IMR-90 (cell line): ENCODE results near the gene KLHL40. TPM values are rescaled to one million over a fixed set of nuclear protein-coding genes. Genes with fewer than 3 reads are reported as not detected.

ENCODE experiments used
- ATAC-seq: fragments of 200-7000 bp; cut with Tn5 transposase; 2 replicates; pipeline ENCODE4 v1.9.1; 2020; ENCODE audit warnings: low read depth, mild to moderate bottlenecking, moderate library complexity
- BruUV-seq: library from RNA; stranded (reverse); fragments of 400-500 nt; replicated peaks from 2 replicates; lab custom pipeline; 2021; lab: Mats Ljungman, UMichigan
- CTCF ChIA-PET: fragments of 300-600 bp; formaldehyde crosslinking; extraction: SDS; loops from one replicate; lab custom pipeline; 2021; ENCODE audit warnings: antibody characterized with exemption; lab: Yijun Ruan, JAX
- POLR2A ChIA-PET: fragments of 300-600 bp; sonication (Branson Sonifier 250); formaldehyde crosslinking; loops from one replicate; lab custom pipeline; 2022; ENCODE audit warnings: antibody characterized with exemption; ENCODE audit not compliant: unreplicated experiment; lab: Charles Lee
- DNase-seq: peaks from one replicate; pipeline ENCODE4 v3.0.0; 2013
- H2AFZ ChIP-seq: replicated peaks from 2 replicates; pipeline ENCODE3; 2013; ENCODE audit warnings: low read length, mild to moderate bottlenecking; ENCODE audit not compliant: poor library complexity
- H2AK5ac ChIP-seq: 2 replicates; pipeline ENCODE4 v1.6.1; 2013; ENCODE audit warnings: low read depth, low read length, inconsistent platforms
- H2AK9ac ChIP-seq: replicated peaks from 2 replicates; pipeline ENCODE3; 2013; ENCODE audit warnings: mild to moderate bottlenecking, low read depth, low read length, moderate library complexity; ENCODE audit not compliant: poor library complexity
- H2BK120ac ChIP-seq: 2 replicates; pipeline ENCODE4 v1.6.1; 2013; ENCODE audit warnings: low read depth, low read length, inconsistent platforms
- H2BK15ac ChIP-seq: 3 replicates; pipeline ENCODE4 v1.6.1; 2013; ENCODE audit warnings: low read depth, low read length, inconsistent platforms
- H2BK20ac ChIP-seq: 2 replicates; pipeline ENCODE4 v1.6.1; 2013; ENCODE audit warnings: low read depth, mild to moderate bottlenecking, inconsistent platforms, low read length, moderate library complexity
- H2BK5ac ChIP-seq: 2 replicates; pipeline ENCODE4 v1.6.1; 2013; ENCODE audit warnings: mild to moderate bottlenecking, low read depth, low read length, inconsistent platforms; ENCODE audit not compliant: poor library complexity, severe bottlenecking
- H3K14ac ChIP-seq: replicated peaks from 2 replicates; pipeline ENCODE4 v1.6.1; 2013; ENCODE audit warnings: low read depth, low read length, inconsistent platforms
- H3K18ac ChIP-seq: 2 replicates; pipeline ENCODE4 v1.6.1; 2013; ENCODE audit warnings: low read depth, low read length, control low read depth
- H3K23ac ChIP-seq: 2 replicates; pipeline ENCODE4 v1.6.1; 2013; ENCODE audit warnings: low read depth, low read length, inconsistent platforms
- H3K27ac ChIP-seq: 2 replicates; pipeline ENCODE4 v1.5.1; 2013; ENCODE audit warnings: mild to moderate bottlenecking, control low read depth, low read length; ENCODE audit not compliant: insufficient read depth
- H3K27me3 ChIP-seq: 2 replicates; pipeline ENCODE4 v1.6.1; 2013; ENCODE audit warnings: low read length; ENCODE audit not compliant: control insufficient read depth, insufficient read depth
- H3K36me3 ChIP-seq: 2 replicates; pipeline ENCODE4 v1.6.1; 2013; ENCODE audit warnings: low read length, mixed read lengths; ENCODE audit not compliant: control insufficient read depth, insufficient read depth
- H3K4ac ChIP-seq: 2 replicates; pipeline ENCODE4 v1.6.1; 2013; ENCODE audit warnings: low read depth, low read length, inconsistent platforms
- H3K4me1 ChIP-seq: 2 replicates; pipeline ENCODE4 v1.6.1; 2013; ENCODE audit warnings: low read length, mixed read lengths; ENCODE audit not compliant: control insufficient read depth, insufficient read depth
- H3K4me2 ChIP-seq: 2 replicates; pipeline ENCODE4 v1.6.1; 2013; ENCODE audit warnings: low read depth, mild to moderate bottlenecking, control low read depth, low read length, moderate library complexity
- H3K4me3 ChIP-seq: 2 replicates; pipeline ENCODE4 v1.5.1; 2013; ENCODE audit warnings: low read depth, mild to moderate bottlenecking, control low read depth, low read length, moderate library complexity; ENCODE audit not compliant: insufficient read depth
- H3K56ac ChIP-seq: 2 replicates; pipeline ENCODE4 v1.6.1; 2013; ENCODE audit warnings: low read length, inconsistent platforms; ENCODE audit not compliant: insufficient read depth; ENCODE audit errors: extremely low read depth
- H3K79me1 ChIP-seq, 2 experiments: 2 replicates each; pipeline ENCODE4 v1.6.1; 2013; ENCODE audit warnings: low read length in 2 of 2, inconsistent platforms in 1 of 2, low read depth in 1 of 2
- H3K9ac ChIP-seq: 2 replicates; pipeline ENCODE4 v1.6.1; 2013; ENCODE audit warnings: low read depth, low read length, control low read depth
- H3K9me1 ChIP-seq: 2 replicates; pipeline ENCODE4 v1.6.1; 2013; ENCODE audit warnings: low read length, inconsistent platforms; ENCODE audit not compliant: insufficient read depth
- H3K9me3 ChIP-seq: 2 replicates; pipeline ENCODE4 v1.6.1; 2013; ENCODE audit warnings: low read length; ENCODE audit not compliant: control insufficient read depth, insufficient read depth
- H4K20me1 ChIP-seq: 2 replicates; pipeline ENCODE4 v1.6.1; 2013; ENCODE audit warnings: low read length, inconsistent platforms; ENCODE audit not compliant: insufficient read depth
- H4K5ac ChIP-seq: 2 replicates; pipeline ENCODE4 v1.6.1; 2013; ENCODE audit warnings: mild to moderate bottlenecking, low read depth, low read length, control low read depth
- H4K8ac ChIP-seq, 2 experiments: 2 replicates each; pipeline ENCODE4 v1.6.1; 2013; ENCODE audit warnings: low read depth in 2 of 2, low read length in 2 of 2, control low read depth in 1 of 2, inconsistent platforms in 1 of 2
- H4K91ac ChIP-seq: 2 replicates; pipeline ENCODE4 v1.6.1; 2013; ENCODE audit warnings: low read depth, low read length, inconsistent platforms; ENCODE audit not compliant: insufficient read depth
- BHLHE40 ChIP-seq: fragments of 150-350 bp; IDR thresholded peaks from 2 replicates; pipeline ENCODE4 v1.6.1; 2016; ENCODE audit warnings: mild to moderate bottlenecking, low read depth, low read length
- CEBPB ChIP-seq: IDR thresholded peaks from 2 replicates; pipeline ENCODE4 v1.6.1; 2012; ENCODE audit warnings: low read depth, low read length, improper control_type of control experiment
- CHD1 ChIP-seq: IDR thresholded peaks from 2 replicates; pipeline ENCODE4 v1.6.1; 2012; ENCODE audit warnings: low read depth, low read length, improper control_type of control experiment
- FOS ChIP-seq: fragments of 150-350 bp; IDR thresholded peaks from 2 replicates; pipeline ENCODE4 v1.6.1; 2016; ENCODE audit warnings: low read depth, low read length
- MAFK ChIP-seq: IDR thresholded peaks from 2 replicates; pipeline ENCODE4 v1.6.1; 2012; ENCODE audit warnings: low read depth, low read length, improper control_type of control experiment
- MAZ ChIP-seq: IDR thresholded peaks from 2 replicates; pipeline ENCODE4 v1.6.1; 2012; ENCODE audit warnings: low read depth, mild to moderate bottlenecking, low read length, improper control_type of control experiment, moderate library complexity, borderline replicate concordance
- MXI1 ChIP-seq: IDR thresholded peaks from 2 replicates; pipeline ENCODE4 v1.6.1; 2012; ENCODE audit warnings: low read depth, mild to moderate bottlenecking, low read length, moderate library complexity, borderline replicate concordance
- POLR2A ChIP-seq: IDR thresholded peaks from 2 replicates; pipeline ENCODE4 v1.6.1; 2012; ENCODE audit warnings: mild to moderate bottlenecking, low read depth, low read length
- RCOR1 ChIP-seq: IDR thresholded peaks from 2 replicates; pipeline ENCODE4 v1.6.1; 2012; ENCODE audit warnings: mild to moderate bottlenecking, low read length, improper control_type of control experiment; ENCODE audit not compliant: insufficient replicate concordance
- RFX5 ChIP-seq: IDR thresholded peaks from 2 replicates; pipeline ENCODE4 v1.8.0; 2012; ENCODE audit warnings: low read depth, mild to moderate bottlenecking, low read length, moderate library complexity
- SMC3 ChIP-seq: fragments of 150-350 bp; IDR thresholded peaks from 2 replicates; pipeline ENCODE4 v1.6.1; 2016; ENCODE audit warnings: low read depth, mild to moderate bottlenecking, antibody characterized with exemption, low read length, moderate library complexity
- WGBS, 2 experiments: methylation state at CpG; one replicate each; pipeline versions ENCODE4 v1.1.5 to v1.1.7; 2013; ENCODE audit warnings: missing lambda C conversion rate in 2 of 2; ENCODE audit not compliant: insufficient read length in 1 of 2; ENCODE audit errors: extremely low coverage in 2 of 2; 5-methylcytosine and 5-hydroxymethylcytosine counted together
- dilution Hi-C: fragments of 300-500 bp; cut with HindIII; formaldehyde crosslinking; loops from one replicate; pipeline ENCODE4 v1.14.3; 2018; ENCODE audit warnings: low sequenced_read_pairs; ENCODE audit not compliant: unreplicated experiment
- in situ Hi-C: fragments of 300-500 bp; cut with MboI; formaldehyde crosslinking; loops from 3 replicates; pipeline ENCODE4 v1.14.3; 2019; ENCODE audit warnings: low sequenced_read_pairs, inconsistent platforms, mixed read lengths
- intact Hi-C: fragments of 100-400 bp; cut with micrococcal nuclease; formaldehyde crosslinking; loops from 2 replicates; pipeline ENCODE4 v1.10.0; 2022
- polyA plus RNA-seq, 3 experiments: library from polyadenylated mRNA; depleted of rRNA; stranded (reverse); fragments of >200 nt; gene quantifications; 2 replicates each; pipeline ENCODE4 v1.2.3, GENCODE V29; 2012; ENCODE audit warnings: low replicate concordance in 1 of 3
- total RNA-seq: library from RNA; depleted of rRNA; stranded (reverse); fragments of >200 nt; gene quantifications from 2 replicates; pipeline ENCODE4 v1.2.3, GENCODE V29; 2012
- TF ChIP-seq, protein P1 (sequence below): fragments of 150-350 bp; IDR thresholded peaks from 2 replicates; pipeline ENCODE4 v1.6.1; 2017; ENCODE audit warnings: mild to moderate bottlenecking, antibody characterized with exemption, low read length, low read depth
- TF ChIP-seq, protein P2 (sequence below): fragments of 150-350 bp; IDR thresholded peaks from 2 replicates; pipeline ENCODE4 v1.6.1; 2016; ENCODE audit warnings: low read depth, mild to moderate bottlenecking, low read length, moderate library complexity, borderline replicate concordance

KLHL40 gene
- total and polyA plus RNA-seq, 2 of the 4 experiments (the other 2 are of a cell fraction) = not detected

DNA sequence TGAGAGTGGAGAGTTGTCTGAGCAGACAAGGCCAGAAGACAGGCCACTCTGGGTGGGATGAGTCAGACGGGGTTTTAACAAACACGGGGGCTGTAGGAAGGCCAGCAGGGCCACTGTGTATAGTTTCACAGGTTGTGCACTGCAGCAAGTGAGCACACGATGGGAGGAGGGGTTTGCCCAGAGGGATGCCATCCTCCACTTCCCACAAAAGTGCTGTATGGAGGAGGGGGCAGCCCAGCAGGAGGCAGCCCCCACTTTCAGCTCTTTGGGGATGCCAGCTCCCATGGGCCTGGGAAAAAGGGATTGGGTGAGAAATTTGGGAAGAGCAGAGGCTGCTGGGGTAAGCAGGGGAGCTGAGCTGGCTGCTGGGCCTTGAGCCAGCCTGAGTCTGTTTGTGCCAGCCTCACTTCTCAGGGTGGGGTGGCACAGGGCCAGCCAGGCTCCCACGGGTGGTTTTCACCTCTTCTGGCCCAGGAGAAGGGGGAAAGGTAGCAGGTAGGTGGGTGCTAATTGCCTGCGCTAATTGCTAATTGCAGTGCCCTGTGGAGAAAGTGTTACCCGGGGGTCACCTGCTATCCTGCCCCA, 25.1 kb upstream of the KLHL40 start:
- POLR2A ChIA-PET = no interaction called here
- H3K36me3 ChIP-seq = peaks cover 21% of the 10 kb centered on the region; the same call in 1 of the 2 replicates
- CTCF ChIA-PET = no interaction called here
- no peak overlapping the region for H2AK5ac ChIP-seq
- H4K20me1 ChIP-seq = peaks cover 30% of the 10 kb centered on the region
- no peak overlapping the region for H3K4me2 ChIP-seq
- no peak overlapping the region for H3K4ac ChIP-seq
- no peak overlapping the region for H3K27ac ChIP-seq
- H2AK9ac ChIP-seq = no peak overlapping the region
- BruUV-seq = no TSS peak
- DNase-seq (peak; percentile 55), ATAC-seq (peak; percentile 59)
- H3K9me3 ChIP-seq = no peaks in the 10 kb centered on the region
- H3K79me1 ChIP-seq = peaks cover 9 to 41% of the 10 kb centered on the region in 2 experiments
- no peak overlapping the region for H2BK5ac ChIP-seq
- no peak overlapping the region for H3K23ac ChIP-seq
- no peak overlapping the region for H2BK15ac ChIP-seq
- TF ChIP-seq BHLHE40 (0 out of 2 replicates have a peak, but pooled peaks have one; percentile 12), SMC3 (no peak), CEBPB (no peak), MAZ (no peak), MAFK (no peak), FOS (peak; percentile 30; the same call in 1 of the 2 replicates), MXI1 (no peak), RCOR1 (no peak), RFX5 (no peak), POLR2A (no peak), CHD1 (no peak)
- TF ChIP-seq, protein P1, sequence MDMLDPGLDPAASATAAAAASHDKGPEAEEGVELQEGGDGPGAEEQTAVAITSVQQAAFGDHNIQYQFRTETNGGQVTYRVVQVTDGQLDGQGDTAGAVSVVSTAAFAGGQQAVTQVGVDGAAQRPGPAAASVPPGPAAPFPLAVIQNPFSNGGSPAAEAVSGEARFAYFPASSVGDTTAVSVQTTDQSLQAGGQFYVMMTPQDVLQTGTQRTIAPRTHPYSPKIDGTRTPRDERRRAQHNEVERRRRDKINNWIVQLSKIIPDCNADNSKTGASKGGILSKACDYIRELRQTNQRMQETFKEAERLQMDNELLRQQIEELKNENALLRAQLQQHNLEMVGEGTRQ = no peak
- TF ChIP-seq, protein P2, sequence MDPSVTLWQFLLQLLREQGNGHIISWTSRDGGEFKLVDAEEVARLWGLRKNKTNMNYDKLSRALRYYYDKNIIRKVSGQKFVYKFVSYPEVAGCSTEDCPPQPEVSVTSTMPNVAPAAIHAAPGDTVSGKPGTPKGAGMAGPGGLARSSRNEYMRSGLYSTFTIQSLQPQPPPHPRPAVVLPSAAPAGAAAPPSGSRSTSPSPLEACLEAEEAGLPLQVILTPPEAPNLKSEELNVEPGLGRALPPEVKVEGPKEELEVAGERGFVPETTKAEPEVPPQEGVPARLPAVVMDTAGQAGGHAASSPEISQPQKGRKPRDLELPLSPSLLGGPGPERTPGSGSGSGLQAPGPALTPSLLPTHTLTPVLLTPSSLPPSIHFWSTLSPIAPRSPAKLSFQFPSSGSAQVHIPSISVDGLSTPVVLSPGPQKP = no peak
- in situ Hi-C loops (no loop called here), intact Hi-C loops (no loop called here), dilution Hi-C loops (no loop called here)
- H3K14ac ChIP-seq = no peak overlapping the region
- H3K56ac ChIP-seq = no peak overlapping the region
- no peak overlapping the region for H2AFZ ChIP-seq
- no peak overlapping the region for H3K4me3 ChIP-seq
- H2BK120ac ChIP-seq = no peak overlapping the region
- H4K8ac ChIP-seq = no peak overlapping the region
- H3K4me1 ChIP-seq = peaks cover 10% of the 10 kb centered on the region
- H3K27me3 ChIP-seq = no peaks in the 10 kb centered on the region
- WGBS, 2 experiments = 50% methylated on average over 2 of the region's 6 CpGs; no CpG with 5 or more reads in 1 of the 2 experiments
- no peak overlapping the region for H3K18ac ChIP-seq
- H4K5ac ChIP-seq = no peak overlapping the region
- H2BK20ac ChIP-seq = no peak overlapping the region
- no peak overlapping the region for H3K9ac ChIP-seq
- no peak overlapping the region for H4K91ac ChIP-seq
- H3K9me1 ChIP-seq = peaks cover 28% of the 10 kb centered on the region
